ENCODE results near the gene CPNE6.

The CPNE6 gene

DNA sequence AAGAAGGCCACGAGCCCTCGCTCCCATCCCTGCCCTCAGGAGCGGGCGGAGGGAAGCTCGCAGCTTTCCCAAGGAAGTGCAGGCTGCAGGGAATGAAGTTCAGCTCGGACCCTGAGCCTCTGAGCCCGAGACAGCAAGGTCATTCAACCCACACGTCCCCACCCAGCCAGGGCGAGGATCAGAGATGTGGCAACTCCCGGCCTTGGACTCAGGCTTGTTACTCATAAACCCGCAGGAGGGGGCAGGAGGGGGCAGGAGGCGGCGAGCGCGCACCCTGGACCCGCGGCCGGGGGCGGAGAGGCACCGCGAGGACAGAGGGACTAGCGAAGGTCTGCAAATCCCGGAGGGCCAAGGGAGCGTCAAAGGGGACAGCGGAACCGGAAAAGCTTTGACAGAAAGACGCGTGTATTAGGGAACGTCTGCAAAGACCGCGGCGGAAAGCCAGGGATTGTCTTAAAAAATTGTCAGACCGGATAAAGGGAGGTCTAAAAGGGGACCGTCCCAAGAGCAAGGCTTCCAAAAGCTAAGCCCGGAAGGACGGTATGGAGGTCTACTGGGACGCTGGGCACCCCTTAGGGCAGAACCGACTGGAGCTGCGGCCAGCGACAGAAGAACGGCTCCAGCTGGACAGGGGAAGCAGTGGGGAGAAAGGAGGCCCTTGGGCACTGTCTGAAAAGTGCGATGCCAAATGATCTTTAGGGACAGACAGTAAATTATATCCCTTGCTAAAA is 42.6 kb downstream of the CPNE6 start:
- peak overlapping the region; percentile 59 to 99 for H2BK12ac ChIP-seq (ENCODE audit: low read length in 2 of 2)
- no peaks in the 10 kb centered on the region for H3K9me3 ChIP-seq (ENCODE audit: control insufficient read depth, low read length)
- peak; percentile 96 for DNase-seq
- peak overlapping the region; percentile 85 for H2AFZ ChIP-seq (ENCODE audit: low read depth, low read length)
- H3K27me3 ChIP-seq (ENCODE audit: control insufficient read depth in 1 of 2, insufficient read depth in 1 of 2, low read length in 2 of 2), result no peaks in the 10 kb centered on the region
- H3K4me1 ChIP-seq (ENCODE audit: control insufficient read depth, insufficient read depth, low read depth, low read length), result peaks cover 7% of the 10 kb centered on the region
- peaks cover 26% of the 10 kb centered on the region for H3K79me1 ChIP-seq (replicated peaks; ENCODE audit: low read length, poor library complexity, severe bottlenecking)
- peak overlapping the region; percentile 98 for H3K27ac ChIP-seq (ENCODE audit: low read length, poor library complexity, severe bottlenecking)
- H3K9ac ChIP-seq (ENCODE audit: low read length), result peak overlapping the region; percentile 97
- H3K23ac ChIP-seq (ENCODE audit: low read length in 2 of 2), result peak overlapping the region in 1 of 2 experiments; percentile 16
- H3K4me2 ChIP-seq (ENCODE audit: low read length, poor library complexity, severe bottlenecking), result peak overlapping the region; percentile 83
- peak overlapping the region in 1 of 2 experiments; percentile 71 for H3K14ac ChIP-seq (ENCODE audit: low read length in 2 of 2)
- peak overlapping the region; percentile 72 to 91 for H3K4me3 ChIP-seq (ENCODE audit: insufficient read depth in 1 of 2, low read depth in 1 of 2, low read length in 2 of 2)
- H2BK5ac ChIP-seq (ENCODE audit: low read depth, low read length, poor library complexity, severe bottlenecking), result peak overlapping the region; percentile 71
- H3K18ac ChIP-seq (ENCODE audit: low read depth in 1 of 2, low read length in 2 of 2), result peak overlapping the region; percentile 80 to 98
- peak overlapping the region; percentile 98 for H4K91ac ChIP-seq (ENCODE audit: low read length)
- peaks cover 17 to 22% of the 10 kb centered on the region in 2 experiments for H3K36me3 ChIP-seq (ENCODE audit: control insufficient read depth in 1 of 2, insufficient read depth in 2 of 2, low read depth in 1 of 2, low read length in 2 of 2)
- peak overlapping the region; percentile 85 to 95 for H3K4ac ChIP-seq (ENCODE audit: low read depth in 1 of 2, low read length in 2 of 2)
- H2BK120ac ChIP-seq (ENCODE audit: low read depth, low read length), result peak overlapping the region; percentile 93
- H2AK5ac ChIP-seq (ENCODE audit: low read length, severe bottlenecking), result peak overlapping the region; percentile 49
- peak overlapping the region; percentile 97 for H2BK15ac ChIP-seq (ENCODE audit: low read depth, poor library complexity, severe bottlenecking)
- under 1% methylated on average over 42 of the region's 42 CpGs for WGBS
- peak overlapping the region; percentile 96 for H4K8ac ChIP-seq (ENCODE audit: low read length)

DNA sequence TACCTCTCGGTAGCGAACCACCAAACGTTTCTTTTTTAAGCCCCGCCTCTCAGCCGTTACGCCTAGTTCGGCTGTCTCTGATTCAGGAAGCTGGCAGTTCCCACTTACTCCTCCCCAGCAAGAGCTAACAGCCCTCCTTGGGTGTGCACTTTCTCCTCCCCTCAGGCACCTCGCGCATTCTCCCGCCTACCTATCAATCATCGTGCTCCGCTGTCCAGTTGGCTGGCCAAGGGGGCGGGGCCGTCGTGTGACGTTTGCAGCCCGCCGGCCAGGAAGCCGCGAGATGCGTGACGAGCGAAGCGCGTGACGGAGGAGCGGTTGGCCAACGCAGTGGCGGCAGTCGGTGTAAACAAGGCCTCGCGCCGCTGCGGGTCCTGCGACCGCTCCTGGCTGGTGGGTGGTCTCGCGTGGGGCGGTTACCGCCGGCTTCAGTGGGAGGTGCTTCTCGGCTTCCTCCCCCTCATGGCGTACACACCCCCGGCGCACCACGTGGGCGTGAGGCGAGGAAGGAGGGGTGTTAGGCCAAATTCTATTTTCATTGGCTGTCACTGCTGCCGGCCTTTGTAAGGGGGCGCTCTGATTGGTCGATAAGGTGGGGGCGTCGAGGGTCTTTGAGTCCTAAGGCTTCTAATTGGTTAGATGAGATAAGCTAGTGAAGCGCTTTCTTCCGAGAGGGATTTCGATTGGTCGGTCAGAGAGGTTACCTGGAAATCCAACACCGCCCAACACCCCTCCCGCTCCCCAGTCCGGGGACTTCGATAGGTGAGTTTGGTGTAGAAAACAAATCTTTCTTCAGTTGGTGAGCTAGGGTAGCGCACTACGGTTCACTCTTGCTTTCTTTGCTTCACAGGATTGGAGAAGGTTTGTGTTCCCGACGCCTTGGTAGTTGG is 43.4 kb downstream of the CPNE6 start, which contains the start of the genes DCAF11 and NRL:
Gene DCAF11, plus strand, starts transcription at position 246 of the 890 bp plus-strand sequence. CDS start 818 bp downstream, outside the sequence.
Gene NRL, minus strand, starts transcription at position 418 of the 890 bp plus-strand sequence. CDS start 32,101 bp downstream, outside the sequence.
- H2AFZ ChIP-seq (ENCODE audit: low read depth, low read length), result peak within 1 kb of the TSS; percentile 85
- under 1% methylated on average over 46 of the region's 65 CpGs for WGBS
- peaks cover 26% of the 10 kb centered on the region for H3K79me1 ChIP-seq (replicated peaks; ENCODE audit: low read length, poor library complexity, severe bottlenecking)
- H2BK5ac ChIP-seq (ENCODE audit: low read depth, low read length, poor library complexity, severe bottlenecking), result peak within 1 kb of the TSS; percentile 96
- peaks cover 7% of the 10 kb centered on the region for H3K4me1 ChIP-seq (ENCODE audit: control insufficient read depth, insufficient read depth, low read depth, low read length)
- no peaks in the 10 kb centered on the region for H3K9me3 ChIP-seq (ENCODE audit: control insufficient read depth, low read length)
- H3K27me3 ChIP-seq (ENCODE audit: control insufficient read depth in 1 of 2, insufficient read depth in 1 of 2, low read length in 2 of 2), result no peaks in the 10 kb centered on the region
- peak within 1 kb of the TSS in 1 of 2 experiments; percentile 98 for H3K14ac ChIP-seq (ENCODE audit: low read length in 2 of 2)
- H4K91ac ChIP-seq (ENCODE audit: low read length), result peak within 1 kb of the TSS; percentile 98
- peak within 1 kb of the TSS; percentile 97 to 99 for H2BK12ac ChIP-seq (ENCODE audit: low read length in 2 of 2)
- peak within 1 kb of the TSS; percentile 83 for H3K4me2 ChIP-seq (ENCODE audit: low read length, poor library complexity, severe bottlenecking)
- peak within 1 kb of the TSS; percentile 98 for H3K18ac ChIP-seq (ENCODE audit: low read depth in 1 of 2, low read length in 2 of 2)
- peaks cover 25 to 30% of the 10 kb centered on the region in 2 experiments for H3K36me3 ChIP-seq (ENCODE audit: control insufficient read depth in 1 of 2, insufficient read depth in 2 of 2, low read depth in 1 of 2, low read length in 2 of 2)
- peak within 1 kb of the TSS; percentile 98 for H3K27ac ChIP-seq (ENCODE audit: low read length, poor library complexity, severe bottlenecking)
- H2AK5ac ChIP-seq (ENCODE audit: low read length, severe bottlenecking), result peak within 1 kb of the TSS; percentile 49
- H3K9ac ChIP-seq (ENCODE audit: low read length), result peak within 1 kb of the TSS; percentile 97
- peak within 1 kb of the TSS; percentile 98 for H2BK15ac ChIP-seq (ENCODE audit: low read depth, poor library complexity, severe bottlenecking)
- peak; percentile 100 for DNase-seq
- peak within 1 kb of the TSS; percentile 89 to 91 for H3K4me3 ChIP-seq (ENCODE audit: insufficient read depth in 1 of 2, low read depth in 1 of 2, low read length in 2 of 2)
- peak within 1 kb of the TSS; percentile 85 to 95 for H3K4ac ChIP-seq (ENCODE audit: low read depth in 1 of 2, low read length in 2 of 2)
- H2BK120ac ChIP-seq (ENCODE audit: low read depth, low read length), result peak within 1 kb of the TSS; percentile 93
- peak within 1 kb of the TSS in 1 of 2 experiments; percentile 16 for H3K23ac ChIP-seq (ENCODE audit: low read length in 2 of 2)
- peak within 1 kb of the TSS; percentile 96 for H4K8ac ChIP-seq (ENCODE audit: low read length)

DNA sequence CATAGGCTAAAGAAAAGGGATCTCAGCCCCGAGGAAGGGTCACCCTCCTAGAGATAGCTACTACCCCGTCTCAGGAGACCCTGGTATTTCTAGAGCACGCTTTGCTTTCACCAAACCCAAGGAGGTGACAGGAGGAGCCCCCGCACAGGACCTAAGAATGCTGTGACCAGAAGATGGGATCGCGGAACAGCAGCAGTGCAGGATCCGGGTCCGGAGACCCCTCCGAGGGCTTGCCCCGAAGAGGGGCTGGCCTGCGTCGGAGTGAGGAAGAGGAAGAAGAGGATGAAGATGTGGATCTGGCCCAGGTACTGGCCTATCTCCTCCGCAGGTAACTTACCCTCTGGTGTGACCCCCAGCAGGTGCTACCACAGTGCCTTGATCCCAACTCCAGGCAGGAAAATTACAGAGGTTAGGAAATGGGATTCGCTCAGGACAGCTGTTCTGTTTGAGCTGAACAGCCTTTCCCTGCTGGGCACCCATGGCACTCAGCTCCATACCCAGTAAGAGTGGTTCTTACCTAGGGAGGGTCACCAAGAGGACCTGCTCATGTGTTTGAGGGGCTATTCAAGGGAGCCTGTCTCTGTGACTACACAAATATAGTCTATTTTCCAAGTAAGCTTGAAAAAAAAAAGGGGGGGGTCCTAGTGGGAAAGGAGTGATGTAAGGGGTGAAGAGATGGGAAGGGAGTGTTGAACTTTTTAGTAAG is 44.2 kb downstream of the CPNE6 start:
- 8% methylated on average over 10 of the region's 14 CpGs for WGBS
- Histone ChIP-seq H3K18ac (ENCODE audit: low read depth in 1 of 2, low read length in 2 of 2) (peak overlapping the region in 1 of 2 experiments; percentile 37), H2BK15ac (ENCODE audit: low read depth, poor library complexity, severe bottlenecking) (no peak overlapping the region), H2BK120ac (ENCODE audit: low read depth, low read length) (no peak overlapping the region), H3K4ac (ENCODE audit: low read depth in 1 of 2, low read length in 2 of 2) (no peak overlapping the region), H4K8ac (ENCODE audit: low read length) (peak overlapping the region; percentile 19), H3K27ac (ENCODE audit: low read length, poor library complexity, severe bottlenecking) (peak overlapping the region; percentile 29), H3K9ac (ENCODE audit: low read length) (peak overlapping the region; percentile 97), H3K36me3 (ENCODE audit: control insufficient read depth in 1 of 2, insufficient read depth in 2 of 2, low read depth in 1 of 2, low read length in 2 of 2) (peaks cover 30 to 34% of the 10 kb centered on the region in 2 experiments), H3K4me1 (ENCODE audit: control insufficient read depth, insufficient read depth, low read depth, low read length) (peaks cover 7% of the 10 kb centered on the region), H3K23ac (ENCODE audit: low read length in 2 of 2) (no peak overlapping the region), H2AK5ac (ENCODE audit: low read length, severe bottlenecking) (no peak overlapping the region), H3K14ac (ENCODE audit: low read length in 2 of 2) (no peak overlapping the region), H4K91ac (ENCODE audit: low read length) (no peak overlapping the region), H3K79me1 (replicated peaks; ENCODE audit: low read length, poor library complexity, severe bottlenecking) (peaks cover 26% of the 10 kb centered on the region), H2BK5ac (ENCODE audit: low read depth, low read length, poor library complexity, severe bottlenecking) (no peak overlapping the region), H3K9me3 (ENCODE audit: control insufficient read depth, low read length) (no peaks in the 10 kb centered on the region), H2BK12ac (ENCODE audit: low read length in 2 of 2) (no peak overlapping the region), H3K4me3 (ENCODE audit: insufficient read depth in 1 of 2, low read depth in 1 of 2, low read length in 2 of 2) (peak overlapping the region; percentile 51 to 91), H2AFZ (ENCODE audit: low read depth, low read length) (peak overlapping the region; percentile 46), H3K4me2 (ENCODE audit: low read length, poor library complexity, severe bottlenecking) (peak overlapping the region; percentile 68), H3K27me3 (ENCODE audit: control insufficient read depth in 1 of 2, insufficient read depth in 1 of 2, low read length in 2 of 2) (no peaks in the 10 kb centered on the region)
- DNase-seq, result no peak

All from mesenchymal stem cell (in vitro differentiated cells and primary cell).